NCI-H146 (cell line): ENCODE measurements around the gene ETV5.

ENCODE experiments used
- DNase-seq: peaks from one replicate; lab custom pipeline; 2025; lab: John Stamatoyannopoulos, UW

The ETV5 gene

GRCh38 chr3:186123012-186123411, 14.1 kb upstream of the ETV5 start:
- no peak for DNase-seq

- no peak for DNase-seq
These were observed 13.1 kb upstream of the ETV5 start for GRCh38 chr3:186121968-186122367.

- DNase-seq: no peak
These were observed 12.4 kb upstream of the ETV5 start for GRCh38 chr3:186121278-186121677.

GRCh38 chr3:186119499-186119898, 10.6 kb upstream of the ETV5 start:
- DNase-seq: no peak

GRCh38 chr3:186118692-186119091, 9.8 kb upstream of the ETV5 start:
- no peak for DNase-seq

GRCh38 chr3:186117521-186118134, 8.7 kb upstream of the ETV5 start:
- DNase-seq: no peak

GRCh38 chr3:186115239-186115996, 6.5 kb upstream of the ETV5 start:
- no peak for DNase-seq

- no peak for DNase-seq
These were observed 2.4 kb upstream of the ETV5 start for GRCh38 chr3:186110975-186111974.

GRCh38 chr3:186109897-186110803, 1.3 kb upstream of the ETV5 start:
- DNase-seq: peak; percentile 57

GRCh38 chr3:186108106-186108940, 566 bp downstream of the ETV5 start:
- DNase-seq: peak; percentile 69

GRCh38 chr3:186107215-186108105, 1.4 kb downstream of the ETV5 start:
- DNase-seq: peak; percentile 85

GRCh38 chr3:186105543-186105942, 3.3 kb downstream of the ETV5 start:
- DNase-seq: no peak

GRCh38 chr3:186102687-186103086, 6.2 kb downstream of the ETV5 start:
- no peak for DNase-seq

GRCh38 chr3:186100398-186100797, 8.5 kb downstream of the ETV5 start:
- no peak for DNase-seq

GRCh38 chr3:186099178-186099577, 9.7 kb downstream of the ETV5 start:
- DNase-seq: no peak

GRCh38 chr3:186098740-186099139, 10.1 kb downstream of the ETV5 start:
- no peak for DNase-seq

GRCh38 chr3:186097663-186098451, 11.0 kb downstream of the ETV5 start:
- DNase-seq: peak; percentile 98

- no peak for DNase-seq
These were observed 11.6 kb downstream of the ETV5 start for GRCh38 chr3:186097317-186097662.

- no peak for DNase-seq
These were observed 12.6 kb downstream of the ETV5 start for GRCh38 chr3:186096290-186096689.
